ENCODE results near the gene CIAO2A.
A peak's percentile ranks its signal among the peaks of the same experiment; 100 is the strongest.

Gene CIAO2A

GRCh38 chr15:64037966-64038365, 55.7 kb downstream of the CIAO2A start:
- DNase-seq: peak; percentile 17 to 41

GRCh38 chr15:64037116-64037515, 56.5 kb downstream of the CIAO2A start:
- no peak for DNase-seq

GRCh38 chr15:64035525-64035924, 58.1 kb downstream of the CIAO2A start:
- no peak for DNase-seq

- no peak for DNase-seq
Observed at GRCh38 chr15:64034519-64034918, 59.1 kb downstream of the CIAO2A start.

GRCh38 chr15:64032329-64032728, 61.3 kb downstream of the CIAO2A start:
- DNase-seq: no peak

GRCh38 chr15:64030123-64030522, 63.5 kb downstream of the CIAO2A start:
- DNase-seq: no peak

GRCh38 chr15:64029633-64030032, 64.0 kb downstream of the CIAO2A start:
- no peak for DNase-seq

GRCh38 chr15:64029110-64029509, 64.5 kb downstream of the CIAO2A start:
- no peak for DNase-seq

GRCh38 chr15:64026591-64026990, 67.0 kb downstream of the CIAO2A start:
- DNase-seq: no peak

- DNase-seq: no peak
Observed at GRCh38 chr15:64024172-64025050, 69.2 kb downstream of the CIAO2A start.

GRCh38 chr15:64023220-64023619, 70.4 kb downstream of the CIAO2A start:
- no peak for DNase-seq

GRCh38 chr15:64022571-64022970, 71.1 kb downstream of the CIAO2A start:
- no peak for DNase-seq
